Stomach (tissue), 9 donors: ENCODE measurements around the gene GREB1. TPM values are rescaled to one million over a fixed set of nuclear protein-coding genes. Genes with fewer than 3 reads are reported as not detected.

Experiments used
- DNase-seq, 2 donors: peaks; one replicate each; pipeline versions ENCODE4 v3.0.0 to v3.0.0-alpha.2; 2013 to 2019
- H3K27ac ChIP-seq, 5 donors: fragments of 200-600 bp in 4 of 5; sonication (generic) in 4 of 5; one replicate each; pipeline ENCODE4 v1.5.1; 2013 to 2019; ENCODE audit warnings: mild to moderate bottlenecking in 1 of 5, moderate library complexity in 1 of 5
- H3K27me3 ChIP-seq, 3 donors: fragments of 200-600 bp; sonication (generic); one replicate each; pipeline ENCODE4 v1.5.1; 2017 to 2019; ENCODE audit warnings: mixed run types in 1 of 3
- H3K36me3 ChIP-seq, 4 donors: fragments of 200-600 bp; sonication (generic); 1 replicate in 3 of 4; 2 replicates in 1 of 4; pipeline ENCODE4 v1.5.1; 2016 to 2019
- H3K4me1 ChIP-seq, 4 donors: fragments of 200-600 bp; sonication (generic); one replicate each; pipeline ENCODE4 v1.5.1; 2016 to 2019
- H3K4me3 ChIP-seq, 4 donors: fragments of 200-600 bp; sonication (generic) in 3 of 4; one replicate each; pipeline ENCODE4 v1.5.1; 2016 to 2019; ENCODE audit warnings: mild to moderate bottlenecking in 1 of 4
- H3K9me3 ChIP-seq, 4 donors: fragments of 200-600 bp; sonication (generic); one replicate each; pipeline ENCODE4 v1.5.1; 2016 to 2019
- CTCF ChIP-seq, 7 experiments: fragments of 450-650 bp in 4 of 7; fragments of 200-600 bp in 3 of 7; sonication (generic) in 3 of 7; IDR thresholded peaks; one replicate each; pipeline ENCODE4 v1.5.1; 2016 to 2019; ENCODE audit warnings: antibody characterized with exemption in 7 of 7, control low read depth in 2 of 7, mild to moderate bottlenecking in 1 of 7
- EP300 ChIP-seq: sonication (generic); formaldehyde crosslinking; IDR thresholded peaks from one replicate; pipeline ENCODE4 v1.6.1; 2017; ENCODE audit warnings: antibody characterized with exemption
- POLR2A ChIP-seq, 4 donors: fragments of 450-650 bp; IDR thresholded peaks; one replicate each; pipeline ENCODE4 v1.6.1; 2016; ENCODE audit warnings: antibody characterized with exemption in 4 of 4, control low read depth in 2 of 4, mild to moderate bottlenecking in 1 of 4, moderate library complexity in 1 of 4
- POLR2AphosphoS5 ChIP-seq, 3 donors: sonication (generic); formaldehyde crosslinking; IDR thresholded peaks; one replicate each; pipeline ENCODE4 v1.6.1; 2016; ENCODE audit warnings: antibody characterized with exemption in 3 of 3
- WGBS, 5 donors: extraction: QIAGEN DNeasy Blood & Tissue Kit in 3 of 5; methylation state at CpG; one replicate each; pipeline versions ENCODE4 v1.1.5 to v1.1.7; 2013 to 2018; 5-methylcytosine and 5-hydroxymethylcytosine counted together
- intact Hi-C: fragments of 100-400 bp; cut with DNase I; formaldehyde crosslinking; loops from one replicate; pipeline ENCODE4 v1.15.1; 2023; ENCODE audit warnings: low total_unique reads
- polyA plus RNA-seq, 3 donors: library from polyadenylated mRNA; stranded (reverse); fragments of 200-250 nt; gene quantifications; one replicate each; pipeline ENCODE4 v1.2.3, GENCODE V29; 2013
- total RNA-seq, 5 donors: library from RNA; depleted of rRNA; stranded (reverse); fragments of >200 nt; gene quantifications; one replicate each; pipeline versions ENCODE4 v1.1.0 to v1.2.3, GENCODE V29; 2014 to 2016
- donor health status: healthy with polysubstance abuse.
- donor health status: Bipolar disorder and iron deficiency.
- donor health status: healthy.

GREB1 gene
- total and polyA plus RNA-seq, 8 donors, result 0.88 to 37.9 (median 3.6) TPM

GRCh38 chr2:11547912-11548497 lies 14.2 kb downstream of the GREB1 start:
- TF ChIP-seq CTCF (IDR thresholded peaks at IDR 0.05), result no peak
- no peak for TF ChIP-seq POLR2A (IDR thresholded peaks at IDR 0.05)
- no peak for TF ChIP-seq POLR2AphosphoS5 (IDR thresholded peaks at IDR 0.05)
- no peak for TF ChIP-seq EP300
- H3K4me3 ChIP-seq, result no peak overlapping the region
- WGBS, 5 donors, result 77 to 87% (median 80%) methylated on average over 6 of the region's 6 CpGs
- H3K4me1 ChIP-seq, result no peaks in the 10 kb centered on the region
- H3K27ac ChIP-seq, result no peak overlapping the region
- H3K36me3 ChIP-seq, result no peaks in the 10 kb centered on the region
- peaks cover 0 to 6% (median 3%) of the 10 kb centered on the region in 3 donors for H3K27me3 ChIP-seq
- peaks cover 0 to 9% (median 0%) of the 10 kb centered on the region in 4 donors for H3K9me3 ChIP-seq
- intact Hi-C loops, result no loop called here
- DNase-seq, result no peak

GRCh38 chr2:11550302-11550701 lies 16.5 kb downstream of the GREB1 start:
- WGBS, 5 donors, result 86 to 97% (median 88%) methylated on average over 2 of the region's 2 CpGs
- no peak for DNase-seq

GRCh38 chr2:11550901-11551568 lies 17.2 kb downstream of the GREB1 start:
- WGBS, 5 donors, result 67 to 77% (median 73%) methylated on average over 7 of the region's 7 CpGs
- peaks cover 0 to 4% (median 0%) of the 10 kb centered on the region in 4 donors for H3K4me1 ChIP-seq
- DNase-seq, result no peak
- no peak overlapping the region for H3K4me3 ChIP-seq
- peaks cover 0 to 9% (median 0%) of the 10 kb centered on the region in 4 donors for H3K9me3 ChIP-seq
- no peaks in the 10 kb centered on the region for H3K36me3 ChIP-seq
- H3K27ac ChIP-seq, result no peak overlapping the region
- peaks cover 0 to 17% (median 0%) of the 10 kb centered on the region in 3 donors for H3K27me3 ChIP-seq
- no peak for TF ChIP-seq POLR2A (IDR thresholded peaks at IDR 0.05)
- TF ChIP-seq EP300, result no peak
- no peak for TF ChIP-seq CTCF (IDR thresholded peaks at IDR 0.05)
- no peak for TF ChIP-seq POLR2AphosphoS5 (IDR thresholded peaks at IDR 0.05)
- intact Hi-C loops, result no loop called here

More at GRCh38 chr2:11550302-11550701, 16.5 kb downstream of the GREB1 start:
- Histone ChIP-seq H3K27ac (no peak overlapping the region), H3K9me3 (peaks cover 0 to 9% (median 0%) of the 10 kb centered on the region in 4 donors), H3K4me3 (no peak overlapping the region), H3K27me3 (peaks cover 0 to 15% (median 0%) of the 10 kb centered on the region in 3 donors), H3K36me3 (no peaks in the 10 kb centered on the region), H3K4me1 (peaks cover 0 to 4% (median 0%) of the 10 kb centered on the region in 4 donors)
- intact Hi-C loops, result no loop called here
- no peak for TF ChIP-seq CTCF (IDR thresholded peaks at IDR 0.05)
- TF ChIP-seq POLR2AphosphoS5 (IDR thresholded peaks at IDR 0.05), result no peak
- TF ChIP-seq EP300, result no peak
- TF ChIP-seq POLR2A (IDR thresholded peaks at IDR 0.05), result no peak

GRCh38 chr2:11551569-11552259 lies 17.9 kb downstream of the GREB1 start:
- WGBS, 5 donors, result 86 to 91% (median 91%) methylated on average over 16 of the region's 16 CpGs
- H3K4me3 ChIP-seq, result no peak overlapping the region
- TF ChIP-seq CTCF (IDR thresholded peaks at IDR 0.05), result no peak
- no peak for TF ChIP-seq POLR2AphosphoS5 (IDR thresholded peaks at IDR 0.05)
- no peak for TF ChIP-seq EP300
- TF ChIP-seq POLR2A (IDR thresholded peaks at IDR 0.05), result no peak
- no peaks in the 10 kb centered on the region for H3K36me3 ChIP-seq
- H3K27ac ChIP-seq, result no peak overlapping the region
- H3K9me3 ChIP-seq, result peaks cover 0 to 9% (median 0%) of the 10 kb centered on the region in 4 donors
- no peak for DNase-seq
- intact Hi-C loops, result no loop called here
- H3K27me3 ChIP-seq, result peaks cover 0 to 23% (median 0%) of the 10 kb centered on the region in 3 donors
- H3K4me1 ChIP-seq, result peaks cover 0 to 4% (median 0%) of the 10 kb centered on the region in 4 donors
